Osteocyte (in vitro differentiated cells): ENCODE measurements around the gene D2HGDH. TPM values are rescaled to one million over a fixed set of nuclear protein-coding genes. Genes with fewer than 3 reads are reported as not detected.
"Not testable (repeated sequence)": the region's sequence is repeated elsewhere in the genome, so short reads cannot be mapped to it uniquely, and the experiment has no call there.

Experiments used
- DNase-seq: peaks from one replicate; pipeline ENCODE4 v3.0.0; 2021; ENCODE audit warnings: mixed read lengths; ENCODE audit not compliant: unreplicated experiment; ENCODE audit errors: extremely low spot score
- H3K27ac Mint-ChIP-seq: one replicate; pipeline ENCODE4 v1.8.0; 2021; ENCODE audit warnings: mild to moderate bottlenecking, mixed read lengths; ENCODE audit not compliant: unreplicated experiment
- H3K27me3 Mint-ChIP-seq: one replicate; pipeline ENCODE4 v1.8.0; 2021; ENCODE audit warnings: mixed read lengths; ENCODE audit not compliant: unreplicated experiment
- H3K36me3 Mint-ChIP-seq: one replicate; pipeline ENCODE4 v1.8.0; 2021; ENCODE audit warnings: mixed read lengths; ENCODE audit not compliant: unreplicated experiment
- H3K4me1 Mint-ChIP-seq: one replicate; pipeline ENCODE4 v1.8.0; 2021; ENCODE audit warnings: mixed read lengths; ENCODE audit not compliant: unreplicated experiment
- H3K4me3 Mint-ChIP-seq: one replicate; pipeline ENCODE4 v1.8.0; 2021; ENCODE audit warnings: mild to moderate bottlenecking, moderate library complexity, mixed read lengths; ENCODE audit not compliant: unreplicated experiment
- H3K9me3 Mint-ChIP-seq: one replicate; pipeline ENCODE4 v1.8.0; 2021; ENCODE audit warnings: mixed read lengths; ENCODE audit not compliant: unreplicated experiment
- total RNA-seq: library from RNA; stranded (reverse); gene quantifications from 2 replicates; pipeline ENCODE4 v1.2.1, GENCODE V29; 2021
- TF ChIP-seq, protein P1 (sequence below): fragments of 200-600 bp; sonication (generic); IDR thresholded peaks from 2 replicates; pipeline ENCODE4 v1.5.0; 2021; ENCODE audit warnings: antibody characterized with exemption, mild to moderate bottlenecking, moderate library complexity

The D2HGDH gene
- total RNA-seq, 1 donor from 2014 or later: 32.5 TPM

DNA sequence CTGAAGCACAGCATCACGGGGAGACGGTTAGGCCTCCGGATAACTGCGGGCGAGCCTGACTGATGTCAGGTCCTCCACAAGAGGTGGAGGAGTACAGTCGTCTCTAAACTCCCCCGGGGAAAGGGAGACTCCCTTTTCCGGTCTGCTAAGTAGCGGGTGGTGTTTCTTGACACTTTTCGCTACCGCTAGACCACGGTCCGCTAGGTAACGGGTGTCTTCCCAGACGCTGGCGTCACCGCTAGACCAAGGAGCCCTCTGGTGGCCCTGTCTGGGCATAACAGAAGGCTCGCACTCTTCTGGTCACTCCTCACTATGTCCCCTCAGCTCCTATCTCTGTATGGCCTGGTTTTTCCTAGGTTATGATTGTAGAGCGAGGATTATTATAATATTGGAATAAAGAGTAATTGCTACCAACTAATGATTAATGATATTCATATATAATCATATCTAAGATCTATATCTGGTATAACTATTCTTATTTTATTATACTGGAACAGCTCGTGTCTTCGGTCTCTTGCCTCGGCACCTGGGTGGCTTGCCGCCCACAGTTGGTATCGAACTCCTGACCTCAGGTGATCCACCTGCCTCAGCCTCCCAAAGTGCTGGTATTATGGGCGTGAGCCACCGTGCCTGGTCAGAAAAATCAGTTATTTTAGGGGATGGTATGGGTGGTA is 1.8 kb upstream of the D2HGDH start:
- not testable (repeated sequence) for H3K27me3 Mint-ChIP-seq, H3K4me3 Mint-ChIP-seq, DNase-seq, H3K36me3 Mint-ChIP-seq, H3K9me3 Mint-ChIP-seq
- peaks cover 16% of the 10 kb centered on the region for H3K4me1 Mint-ChIP-seq
- TF ChIP-seq, protein P1, sequence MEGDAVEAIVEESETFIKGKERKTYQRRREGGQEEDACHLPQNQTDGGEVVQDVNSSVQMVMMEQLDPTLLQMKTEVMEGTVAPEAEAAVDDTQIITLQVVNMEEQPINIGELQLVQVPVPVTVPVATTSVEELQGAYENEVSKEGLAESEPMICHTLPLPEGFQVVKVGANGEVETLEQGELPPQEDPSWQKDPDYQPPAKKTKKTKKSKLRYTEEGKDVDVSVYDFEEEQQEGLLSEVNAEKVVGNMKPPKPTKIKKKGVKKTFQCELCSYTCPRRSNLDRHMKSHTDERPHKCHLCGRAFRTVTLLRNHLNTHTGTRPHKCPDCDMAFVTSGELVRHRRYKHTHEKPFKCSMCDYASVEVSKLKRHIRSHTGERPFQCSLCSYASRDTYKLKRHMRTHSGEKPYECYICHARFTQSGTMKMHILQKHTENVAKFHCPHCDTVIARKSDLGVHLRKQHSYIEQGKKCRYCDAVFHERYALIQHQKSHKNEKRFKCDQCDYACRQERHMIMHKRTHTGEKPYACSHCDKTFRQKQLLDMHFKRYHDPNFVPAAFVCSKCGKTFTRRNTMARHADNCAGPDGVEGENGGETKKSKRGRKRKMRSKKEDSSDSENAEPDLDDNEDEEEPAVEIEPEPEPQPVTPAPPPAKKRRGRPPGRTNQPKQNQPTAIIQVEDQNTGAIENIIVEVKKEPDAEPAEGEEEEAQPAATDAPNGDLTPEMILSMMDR: peak; percentile 76
- H3K27ac Mint-ChIP-seq: peak overlapping the region; percentile 23

DNA sequence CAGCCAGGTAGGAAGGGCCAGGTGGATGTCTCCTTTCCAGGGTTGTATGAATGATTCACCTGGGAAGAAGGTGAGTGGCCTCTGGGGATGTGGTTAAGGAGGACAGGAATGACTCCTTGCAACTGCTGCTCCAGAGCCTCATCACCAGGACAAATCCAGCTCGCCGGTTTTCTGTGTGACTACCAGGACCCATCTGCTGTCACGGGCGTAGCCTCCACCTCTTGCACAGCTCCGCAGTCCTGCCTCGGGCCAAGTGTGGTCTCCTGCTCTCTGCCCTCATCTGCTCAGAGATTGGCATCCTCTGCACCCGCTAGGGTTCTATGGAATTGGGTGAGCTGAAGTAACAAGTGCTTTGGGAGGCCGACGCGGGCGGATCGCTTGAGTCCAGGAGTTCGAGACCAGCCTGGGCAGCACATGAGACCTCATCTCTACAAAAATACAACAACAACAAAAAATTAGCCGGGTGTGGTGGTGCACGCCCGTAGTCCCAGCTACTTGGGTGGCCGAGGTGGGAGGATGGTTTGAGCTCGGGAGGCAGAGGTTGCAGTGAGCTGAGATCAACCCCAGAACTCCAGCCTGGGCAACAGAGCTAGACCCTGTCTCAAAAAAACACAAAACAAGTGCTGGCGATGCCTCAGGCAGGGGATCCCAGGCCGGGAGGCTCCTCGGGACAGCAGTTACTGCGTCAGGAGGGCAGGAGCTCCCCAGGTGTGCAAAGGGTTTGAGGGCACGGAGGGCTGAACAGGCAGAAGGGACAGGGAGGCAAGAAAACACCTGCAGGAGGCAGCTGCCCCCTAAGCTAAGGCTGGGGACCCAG is 831 bp upstream of the D2HGDH start:
- TF ChIP-seq, protein P1: no peak
- H3K36me3 Mint-ChIP-seq: peaks cover 5% of the 10 kb centered on the region
- H3K4me1 Mint-ChIP-seq: peaks cover 17% of the 10 kb centered on the region
- H3K27me3 Mint-ChIP-seq: no peaks in the 10 kb centered on the region
- no peak for DNase-seq
- H3K4me3 Mint-ChIP-seq: peak overlapping the region; percentile 65
- no peaks in the 10 kb centered on the region for H3K9me3 Mint-ChIP-seq
- H3K27ac Mint-ChIP-seq: no peak overlapping the region

DNA sequence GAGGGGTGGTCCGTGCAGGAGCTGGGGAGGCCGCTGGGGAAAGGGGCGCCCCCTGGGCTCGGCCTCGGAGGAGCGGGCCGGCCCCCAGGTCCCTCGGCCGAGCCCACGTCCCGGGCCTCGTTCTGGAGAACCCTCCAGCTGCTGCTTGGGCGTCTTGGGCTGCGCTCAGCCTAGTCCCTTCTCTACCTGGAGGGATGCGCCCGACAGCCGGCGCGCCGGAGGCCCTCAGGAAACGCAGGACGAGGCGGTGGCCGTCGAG is 293 bp upstream of the D2HGDH start:
- Mint-ChIP-seq H3K36me3 (peaks cover 7% of the 10 kb centered on the region), H3K4me3 (peak overlapping the region; percentile 65), H3K27me3 (no peaks in the 10 kb centered on the region), H3K9me3 (no peaks in the 10 kb centered on the region), H3K4me1 (peaks cover 17% of the 10 kb centered on the region), H3K27ac (no peak overlapping the region)
- TF ChIP-seq, protein P1: peak; percentile 16
- no peak for DNase-seq

GRCh38 chr2:241736111-241736510 is 1.7 kb downstream of the D2HGDH start:
- peaks cover 17% of the 10 kb centered on the region for H3K4me1 Mint-ChIP-seq
- no peak overlapping the region for H3K27ac Mint-ChIP-seq
- DNase-seq: no peak
- H3K36me3 Mint-ChIP-seq: peaks cover 7% of the 10 kb centered on the region
- TF ChIP-seq, protein P1: no peak
- no peaks in the 10 kb centered on the region for H3K27me3 Mint-ChIP-seq
- H3K9me3 Mint-ChIP-seq: no peaks in the 10 kb centered on the region
- peak overlapping the region; percentile 75 for H3K4me3 Mint-ChIP-seq

- TF ChIP-seq, protein P1: no peak
- Mint-ChIP-seq H3K27me3 (no peaks in the 10 kb centered on the region), H3K4me3 (no peak overlapping the region)
These were observed 3.7 kb downstream of the D2HGDH start for GRCh38 chr2:241738040-241738686.

More at GRCh38 chr2:241738040-241738686, 3.7 kb downstream of the D2HGDH start:
- H3K4me1 Mint-ChIP-seq: peaks cover 17% of the 10 kb centered on the region
- DNase-seq: peak; percentile 81
- H3K9me3 Mint-ChIP-seq: no peaks in the 10 kb centered on the region
- H3K36me3 Mint-ChIP-seq: peaks cover 7% of the 10 kb centered on the region
- H3K27ac Mint-ChIP-seq: no peak overlapping the region
